Fibroblast of lung (primary cell): Measurements from ENCODE around the gene PTPRQ. TPM values are rescaled to one million over a fixed set of nuclear protein-coding genes. Genes with fewer than 3 reads are reported as not detected.

Source experiments
- DNase-seq, 2 donors: peaks; one replicate each; pipeline versions ENCODE4 v3.0.0 to v3.0.0-alpha.2; 2010; ENCODE audit warnings: low read depth in 2 of 2
- H2AFZ ChIP-seq: 2 replicates; pipeline ENCODE4 v1.5.1; 2012; ENCODE audit warnings: low read length, control low read depth, inconsistent platforms
- H3K27ac ChIP-seq: 2 replicates; pipeline ENCODE4 v1.5.1; 2011; ENCODE audit warnings: low read length, control low read depth; ENCODE audit not compliant: insufficient read depth
- H3K27me3 ChIP-seq: 2 replicates; pipeline ENCODE4 v1.5.1; 2011; ENCODE audit warnings: mild to moderate bottlenecking, low read length; ENCODE audit not compliant: control insufficient read depth, insufficient read depth
- H3K36me3 ChIP-seq: 2 replicates; pipeline ENCODE4 v1.5.1; 2011; ENCODE audit warnings: low read length; ENCODE audit not compliant: control insufficient read depth, insufficient read depth
- H3K4me1 ChIP-seq: 2 replicates; pipeline ENCODE4 v1.5.1; 2011; ENCODE audit warnings: low read length; ENCODE audit not compliant: control insufficient read depth, insufficient read depth; ENCODE audit errors: extremely low read depth
- H3K4me2 ChIP-seq: 2 replicates; pipeline ENCODE4 v1.5.1; 2011; ENCODE audit warnings: low read length, control low read depth; ENCODE audit not compliant: insufficient read depth; ENCODE audit errors: extremely low read depth
- H3K4me3 ChIP-seq, 4 experiments: fragments of 200-600 bp in 1 of 4; sonication (generic) in 1 of 4; replicated peaks in 1 of 4; 2 replicates each; pipeline ENCODE4 v1.5.1; 2011 to 2016; ENCODE audit warnings: low read length in 4 of 4, low read depth in 3 of 4, mild to moderate bottlenecking in 3 of 4, control low read depth in 2 of 4, inconsistent platforms in 1 of 4, mixed read lengths in 1 of 4; ENCODE audit not compliant: insufficient read depth in 1 of 4; ENCODE audit errors: control extremely low read depth in 1 of 4
- H3K79me2 ChIP-seq: 2 replicates; pipeline ENCODE4 v1.5.1; 2012; ENCODE audit warnings: mild to moderate bottlenecking, low read length, inconsistent platforms; ENCODE audit not compliant: control insufficient read depth, insufficient read depth
- H3K9ac ChIP-seq: 2 replicates; pipeline ENCODE4 v1.5.1; 2011; ENCODE audit warnings: mild to moderate bottlenecking, low read length, control low read depth; ENCODE audit not compliant: insufficient read depth
- H3K9me3 ChIP-seq: 2 replicates; pipeline ENCODE4 v1.5.1; 2012; ENCODE audit warnings: low read depth, low read length; ENCODE audit not compliant: control insufficient read depth, insufficient read depth
- H4K20me1 ChIP-seq: 2 replicates; pipeline ENCODE4 v1.5.1; 2011; ENCODE audit warnings: low read length; ENCODE audit not compliant: control insufficient read depth, insufficient read depth; ENCODE audit errors: extremely low read depth
- EZH2 ChIP-seq: IDR thresholded peaks from 2 replicates; pipeline ENCODE4 v1.5.1; 2012; ENCODE audit warnings: low read length, control low read depth, mild to moderate bottlenecking; ENCODE audit errors: missing control alignments
- polyA plus RNA-seq, 2 donors: library from polyadenylated mRNA; depleted of rRNA in 1 of 2; stranded (reverse) in 1 of 2; unstranded in 1 of 2; fragments of >200 nt; gene quantifications; 2 replicates each; pipeline ENCODE4 v1.2.1, GENCODE V29; 2011 to 2012; ENCODE audit warnings: missing spikeins in 1 of 2
- total RNA-seq: library from RNA; depleted of rRNA; stranded (reverse); fragments of >200 nt; gene quantifications from 2 replicates; pipeline ENCODE4 v1.2.1, GENCODE V29; 2014
- TF ChIP-seq, protein P1 (sequence below), 2 donors: IDR thresholded peaks in 1 of 2; conservative IDR thresholded peaks in 1 of 2; 1 replicate in 1 of 2; 2 replicates in 1 of 2; pipeline ENCODE4 v1.5.1; 2011 to 2012; ENCODE audit warnings: low read length in 2 of 2, control low read depth in 1 of 2, inconsistent platforms in 1 of 2, low read depth in 1 of 2, mild to moderate bottlenecking in 1 of 2

PTPRQ gene
- total and polyA plus RNA-seq, 2 donors (not counting 1 experiment from before 2014, with no cell fraction given), result 1.3 to 7.7 TPM

DNA sequence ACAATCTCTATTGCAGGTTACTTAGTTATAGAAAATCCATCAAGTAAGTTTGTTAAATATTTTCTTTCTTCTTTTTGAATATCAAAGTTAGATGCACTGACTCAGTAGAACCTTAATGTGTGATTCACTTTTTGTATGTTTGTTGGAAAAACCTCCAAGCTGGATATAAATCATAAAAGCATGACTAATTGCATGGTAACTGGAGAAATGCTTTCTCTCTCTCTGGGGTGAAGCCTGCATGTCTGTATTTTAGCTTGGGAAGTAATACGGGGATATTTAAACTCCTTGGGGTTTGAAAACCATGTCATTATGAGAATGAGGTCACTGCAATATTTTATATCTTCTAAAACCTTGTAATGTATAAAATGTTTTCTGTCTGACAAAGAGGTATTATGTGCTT, 204.8 kb downstream of the PTPRQ start:
- Histone ChIP-seq H3K36me3 (no peaks in the 10 kb centered on the region), H3K9ac (no peak overlapping the region), H3K9me3 (no peaks in the 10 kb centered on the region), H3K79me2 (no peaks in the 10 kb centered on the region), H3K27ac (no peak overlapping the region), H3K4me3 (no peak overlapping the region), H3K27me3 (no peaks in the 10 kb centered on the region), H4K20me1 (no peaks in the 10 kb centered on the region), H2AFZ (no peak overlapping the region), H3K4me2 (peak overlapping the region; percentile 15), H3K4me1 (peaks cover 7% of the 10 kb centered on the region)
- TF ChIP-seq EZH2, result no peak
- TF ChIP-seq, protein P1, sequence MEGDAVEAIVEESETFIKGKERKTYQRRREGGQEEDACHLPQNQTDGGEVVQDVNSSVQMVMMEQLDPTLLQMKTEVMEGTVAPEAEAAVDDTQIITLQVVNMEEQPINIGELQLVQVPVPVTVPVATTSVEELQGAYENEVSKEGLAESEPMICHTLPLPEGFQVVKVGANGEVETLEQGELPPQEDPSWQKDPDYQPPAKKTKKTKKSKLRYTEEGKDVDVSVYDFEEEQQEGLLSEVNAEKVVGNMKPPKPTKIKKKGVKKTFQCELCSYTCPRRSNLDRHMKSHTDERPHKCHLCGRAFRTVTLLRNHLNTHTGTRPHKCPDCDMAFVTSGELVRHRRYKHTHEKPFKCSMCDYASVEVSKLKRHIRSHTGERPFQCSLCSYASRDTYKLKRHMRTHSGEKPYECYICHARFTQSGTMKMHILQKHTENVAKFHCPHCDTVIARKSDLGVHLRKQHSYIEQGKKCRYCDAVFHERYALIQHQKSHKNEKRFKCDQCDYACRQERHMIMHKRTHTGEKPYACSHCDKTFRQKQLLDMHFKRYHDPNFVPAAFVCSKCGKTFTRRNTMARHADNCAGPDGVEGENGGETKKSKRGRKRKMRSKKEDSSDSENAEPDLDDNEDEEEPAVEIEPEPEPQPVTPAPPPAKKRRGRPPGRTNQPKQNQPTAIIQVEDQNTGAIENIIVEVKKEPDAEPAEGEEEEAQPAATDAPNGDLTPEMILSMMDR (conservative IDR thresholded peaks at IDR 0.05 in 1 of 2, IDR thresholded peaks at IDR 0.05 in 1 of 2; ENCODE audit: low read depth in 1 of 2, low read length in 2 of 2), result no peak
- DNase-seq, result peak; percentile 78 to 89

DNA sequence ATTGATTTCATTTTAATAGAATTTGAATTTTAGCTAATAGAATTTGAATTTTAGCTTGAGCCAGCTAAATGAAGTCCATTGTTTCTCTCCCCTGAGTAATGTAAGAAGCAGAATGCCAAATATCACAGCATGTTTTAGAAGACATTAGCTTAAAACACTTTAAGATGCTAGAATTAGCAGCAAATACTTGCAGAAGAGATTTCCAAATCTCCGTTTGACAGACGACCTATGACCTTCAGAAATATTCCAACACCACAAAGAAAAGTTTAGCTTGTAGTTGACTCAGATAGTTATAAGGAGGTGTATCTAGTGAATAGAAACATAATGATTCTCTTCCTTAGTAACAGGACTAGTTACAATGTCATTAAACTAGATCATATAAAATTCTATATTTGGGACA, 211.7 kb downstream of the PTPRQ start:
- Histone ChIP-seq H3K9ac (no peak overlapping the region), H3K4me1 (no peaks in the 10 kb centered on the region), H3K4me2 (no peak overlapping the region), H3K36me3 (no peaks in the 10 kb centered on the region), H2AFZ (no peak overlapping the region), H3K27ac (no peak overlapping the region), H3K4me3 (no peak overlapping the region), H3K27me3 (no peaks in the 10 kb centered on the region), H4K20me1 (no peaks in the 10 kb centered on the region), H3K9me3 (no peaks in the 10 kb centered on the region), H3K79me2 (no peaks in the 10 kb centered on the region)
- TF ChIP-seq, protein P1 (conservative IDR thresholded peaks at IDR 0.05 in 1 of 2, IDR thresholded peaks at IDR 0.05 in 1 of 2; ENCODE audit: low read depth in 1 of 2, low read length in 2 of 2), result no peak
- TF ChIP-seq EZH2, result no peak
- DNase-seq, result peak; percentile 34 to 36

DNA sequence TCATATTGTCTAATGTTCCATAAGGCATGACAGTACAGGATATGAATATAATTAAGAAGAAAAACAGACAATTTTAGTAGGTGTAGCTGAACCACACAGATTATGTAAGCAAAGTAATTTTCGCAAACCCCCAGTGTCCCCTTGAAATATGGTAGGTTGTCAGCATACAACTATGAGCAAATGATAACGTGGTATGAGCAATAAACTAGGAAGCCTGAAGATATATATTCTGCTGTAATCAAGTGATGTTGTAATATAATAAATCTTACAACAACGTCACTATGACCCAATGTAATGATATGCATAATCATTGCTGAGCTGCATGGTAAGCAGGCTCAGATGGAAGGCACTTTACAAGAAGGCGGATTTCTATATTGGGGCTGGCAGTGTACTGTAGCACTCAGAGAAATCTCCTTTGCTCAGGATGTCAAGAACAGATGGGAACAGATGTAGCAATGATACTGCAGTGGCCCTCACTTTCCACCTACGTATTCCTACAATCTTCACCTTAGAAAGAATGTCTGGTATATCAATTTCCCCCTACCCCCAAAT, 215.6 kb downstream of the PTPRQ start:
- Histone ChIP-seq H3K4me2 (no peak overlapping the region), H3K9ac (no peak overlapping the region), H3K27me3 (no peaks in the 10 kb centered on the region), H2AFZ (no peak overlapping the region), H4K20me1 (no peaks in the 10 kb centered on the region), H3K4me1 (no peaks in the 10 kb centered on the region), H3K27ac (no peak overlapping the region), H3K4me3 (no peak overlapping the region), H3K36me3 (no peaks in the 10 kb centered on the region), H3K79me2 (no peaks in the 10 kb centered on the region), H3K9me3 (no peaks in the 10 kb centered on the region)
- DNase-seq, result peak in 1 of 2 donors; percentile 45
- TF ChIP-seq, protein P1 (conservative IDR thresholded peaks at IDR 0.05 in 1 of 2, IDR thresholded peaks at IDR 0.05 in 1 of 2; ENCODE audit: low read depth in 1 of 2, low read length in 2 of 2), result no peak
- no peak for TF ChIP-seq EZH2
